T47D (cell line): ENCODE results near the gene SLC26A2.

Source experiments
- DNase-seq, 2 experiments: peaks; one replicate each; pipeline versions ENCODE4 v3.0.0 to v3.0.0-alpha.2; 2011 to 2012; ENCODE audit warnings: low read depth in 1 of 2, low spot score in 1 of 2
- JUND ChIP-seq: IDR thresholded peaks from 2 replicates; pipeline ENCODE4 v1.6.1; 2012; ENCODE audit warnings: low read depth
- in situ Hi-C: cut with HindIII; loops from 2 replicates; pipeline ENCODE4 v1.10.0; 2016; ENCODE audit warnings: low sequenced_read_pairs, low pct_unique_long_range_greater_than_20kb

Gene SLC26A2

DNA sequence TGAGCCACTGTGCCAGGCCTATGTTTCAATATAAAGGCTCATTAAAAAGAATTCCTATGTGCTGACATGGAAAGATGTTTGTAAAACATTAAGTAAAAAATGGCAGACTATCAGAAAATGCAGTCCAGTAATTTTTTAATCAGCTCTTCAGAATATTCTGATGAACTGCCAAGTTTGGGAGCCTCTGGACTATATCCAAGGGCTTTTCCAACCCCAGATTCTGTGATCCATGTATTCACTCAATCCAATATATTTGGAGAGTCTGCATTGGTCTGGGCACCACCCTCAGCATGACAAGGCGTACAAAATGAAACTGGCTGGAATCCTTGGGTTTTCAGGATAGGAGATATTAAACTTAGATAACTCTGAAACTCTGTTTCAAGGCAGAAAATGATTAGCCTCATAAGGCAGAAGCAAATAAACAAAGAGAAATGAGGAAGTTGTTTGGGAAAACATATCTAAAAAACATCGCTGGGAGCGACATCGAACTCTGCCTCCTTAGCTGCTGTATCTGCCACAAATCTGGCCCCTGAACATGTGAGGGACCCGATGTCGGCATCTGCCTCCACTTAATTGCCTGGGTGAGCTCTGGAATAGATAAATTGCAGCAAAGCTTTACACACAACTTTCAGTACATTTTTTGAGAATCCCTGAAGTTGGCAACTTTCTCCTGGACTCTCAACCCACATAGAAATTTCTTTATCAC lies 30.4 kb upstream of the SLC26A2 start:
- no peak for DNase-seq
- in situ Hi-C loops = no loop called here
- no peak for TF ChIP-seq JUND

DNA sequence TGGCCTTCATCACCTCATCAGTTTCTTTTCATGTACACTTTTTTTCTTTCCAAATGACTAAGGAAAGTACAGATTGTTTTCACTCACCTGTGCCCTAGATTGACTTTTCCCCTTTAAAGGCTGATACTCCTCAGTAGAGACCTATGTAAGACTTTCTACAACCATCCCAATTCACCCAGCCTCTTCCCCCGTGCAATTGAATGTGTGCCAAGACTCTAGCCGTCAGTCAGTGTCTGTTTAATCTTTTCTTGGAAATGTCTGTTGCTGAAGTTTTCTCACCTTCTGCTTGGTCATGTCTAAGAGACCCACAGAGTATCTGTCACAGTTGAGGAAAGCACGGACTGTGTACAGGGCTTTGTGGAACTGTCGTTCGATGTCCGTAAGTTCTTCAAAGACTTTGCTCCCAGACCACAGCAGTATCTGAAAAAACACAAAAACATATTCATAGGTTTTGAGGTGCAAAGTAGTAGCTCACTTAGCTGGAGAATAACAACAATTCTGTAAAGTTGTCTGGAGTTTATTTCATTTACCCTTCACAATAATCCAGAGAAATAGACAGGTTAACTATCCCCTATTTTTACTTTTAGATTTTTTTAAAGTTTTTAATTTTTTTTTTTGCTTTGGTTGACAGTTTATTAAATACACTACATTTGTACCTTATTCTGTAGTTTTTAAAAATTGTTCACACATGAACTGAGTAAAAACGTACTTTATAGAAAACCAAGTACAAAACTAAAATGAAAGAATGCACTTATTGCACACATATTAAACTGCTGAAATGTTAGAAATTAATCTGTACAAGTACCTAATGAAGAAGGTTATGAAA lies 29.6 kb upstream of the SLC26A2 start:
- TF ChIP-seq JUND = no peak
- in situ Hi-C loops = no loop called here
- no peak for DNase-seq

DNA sequence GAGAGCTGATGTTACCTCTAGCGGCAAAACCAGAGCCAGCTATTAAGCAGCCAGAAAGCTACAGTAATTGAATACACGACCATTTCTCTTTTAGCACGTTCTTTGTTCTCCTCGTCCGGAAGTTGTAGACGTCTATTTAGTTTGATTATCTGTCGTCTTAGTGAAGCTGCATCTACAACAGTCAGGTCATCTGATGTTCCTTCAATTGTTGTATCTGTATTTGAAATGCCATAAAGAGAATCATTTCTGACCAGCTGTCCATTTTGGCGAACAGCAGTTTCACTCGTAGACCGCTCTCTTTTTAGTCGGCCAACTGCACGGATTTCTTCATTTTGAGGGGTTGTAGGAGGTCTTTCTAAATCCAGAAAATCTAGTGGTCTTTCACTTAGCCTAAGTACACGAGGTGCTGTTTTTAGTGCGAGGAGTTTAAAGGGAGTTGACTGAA lies 28.5 kb upstream of the SLC26A2 start:
- in situ Hi-C loops = no loop called here

DNA sequence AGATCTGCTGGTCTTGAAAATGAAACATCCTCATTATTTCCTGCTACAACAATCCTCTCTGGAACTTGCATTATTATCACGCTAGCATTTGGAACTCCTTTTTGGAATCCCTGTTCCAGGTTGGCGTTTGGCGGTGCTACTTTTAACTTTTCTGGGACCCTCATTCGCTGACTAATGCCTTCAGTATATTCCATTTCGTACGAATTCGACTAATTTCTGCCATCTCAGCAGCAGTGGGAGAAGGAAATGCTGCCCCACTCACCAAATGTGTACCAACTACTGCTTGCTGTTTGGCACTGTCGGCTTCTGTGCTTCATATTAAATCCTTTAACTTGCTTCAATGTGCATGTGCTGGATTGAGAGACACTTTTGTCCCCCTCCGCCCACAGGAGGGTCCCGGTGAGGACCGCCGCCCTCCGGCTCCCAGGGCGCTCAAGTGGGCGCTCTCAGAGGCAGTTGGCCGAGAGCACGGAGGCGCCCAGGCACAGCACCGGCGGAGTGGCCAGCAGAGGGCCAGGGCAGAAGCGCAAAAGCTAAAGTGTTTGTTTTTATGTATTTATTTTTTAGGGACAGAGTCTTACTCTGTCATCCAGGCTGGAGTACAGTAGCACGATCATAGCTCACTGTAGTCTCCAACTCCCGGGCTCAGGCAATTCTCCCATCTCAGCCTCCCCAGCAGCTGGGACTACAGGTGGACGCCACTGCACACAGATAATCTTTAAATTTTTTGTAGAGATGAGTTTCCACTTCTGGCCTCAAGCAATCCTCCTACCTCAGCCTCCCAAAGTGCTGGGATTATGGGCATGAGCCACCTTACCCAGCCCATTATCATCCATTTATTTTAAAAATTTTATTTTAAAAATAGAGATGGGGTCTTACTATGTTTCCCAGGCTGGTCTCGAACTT lies 27.9 kb upstream of the SLC26A2 start:
- no peak for TF ChIP-seq JUND
- peak in 1 of 2 experiments; percentile 76 for DNase-seq
- in situ Hi-C loops = no loop called here

More for the DNA sequence above, 28.5 kb upstream of the SLC26A2 start:
- DNase-seq = peak in 1 of 2 experiments; percentile 33
- TF ChIP-seq JUND = no peak

DNA sequence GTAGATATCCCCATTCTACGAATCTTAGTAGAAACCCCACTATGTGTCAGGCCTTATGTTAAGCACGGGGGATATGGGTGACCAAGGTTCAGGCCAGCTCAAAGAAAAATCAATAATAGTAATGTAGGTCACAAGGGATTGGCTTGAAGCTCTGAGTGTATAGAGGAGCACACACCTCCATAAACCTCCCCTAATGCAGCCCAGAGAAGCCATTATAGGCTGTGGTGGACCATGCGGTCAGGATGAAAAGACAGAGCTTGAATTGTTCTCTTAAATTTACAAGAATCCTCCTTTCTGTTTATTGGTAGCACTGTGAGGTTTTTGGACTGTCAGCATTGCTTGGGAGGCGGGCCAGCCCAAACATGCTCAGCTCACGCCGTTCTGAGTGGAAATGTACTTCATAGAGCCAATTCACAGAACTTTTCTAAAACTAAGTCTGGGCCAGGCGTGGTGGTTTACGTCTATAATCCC lies 25.1 kb upstream of the SLC26A2 start:
- DNase-seq = no peak
- in situ Hi-C loops = no loop called here
- no peak for TF ChIP-seq JUND

DNA sequence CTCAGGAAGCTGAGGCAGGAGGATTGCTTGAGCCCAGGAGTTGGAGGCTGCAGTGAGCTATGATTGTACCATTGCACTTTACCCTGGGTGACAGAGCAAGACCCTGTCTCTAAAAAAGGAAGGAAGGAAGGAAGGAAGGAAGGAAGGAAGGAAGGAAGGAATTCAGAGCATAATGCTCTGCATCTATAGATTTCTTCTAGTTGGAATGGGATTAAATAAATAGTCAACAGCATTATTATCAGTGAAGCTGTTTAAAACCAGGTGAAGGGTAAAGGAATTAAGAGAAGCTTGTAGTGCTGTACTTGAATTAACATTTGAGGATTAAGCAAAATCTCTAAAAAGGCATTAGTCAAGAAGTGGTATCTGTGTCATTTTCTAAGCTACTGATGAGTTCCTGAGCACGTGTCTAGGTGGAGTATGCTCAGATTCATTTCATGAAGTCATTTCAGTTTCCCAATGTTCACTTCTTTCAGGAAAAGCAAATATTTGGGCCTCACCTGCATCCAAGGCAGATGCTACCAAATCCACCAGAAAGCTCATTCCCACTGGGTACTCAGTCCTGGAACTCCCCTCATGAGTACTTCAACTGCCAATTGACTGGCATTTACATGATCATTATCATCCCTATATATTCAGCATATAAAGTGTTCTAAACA lies 24.4 kb upstream of the SLC26A2 start:
- in situ Hi-C loops = no loop called here
- no peak for TF ChIP-seq JUND
- DNase-seq = no peak

DNA sequence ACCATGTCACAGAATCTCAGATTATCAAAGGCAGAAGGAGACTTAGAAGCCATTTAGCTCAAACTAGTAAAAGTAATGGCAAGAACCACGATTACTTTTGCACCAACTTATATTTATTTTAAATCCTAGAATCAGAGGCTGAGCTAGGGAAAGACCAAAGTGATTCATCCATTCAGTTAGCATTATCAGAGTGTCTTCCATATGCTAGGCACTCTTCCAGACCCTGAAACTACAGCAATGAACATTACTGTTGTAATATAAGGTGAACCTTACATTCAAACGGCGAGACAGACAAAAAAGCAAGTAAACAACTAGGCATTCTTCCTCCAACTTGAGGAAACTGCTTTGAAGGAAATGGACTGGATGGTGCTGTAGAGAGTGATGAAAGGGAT lies 23.9 kb upstream of the SLC26A2 start:
- in situ Hi-C loops = no loop called here
- no peak for DNase-seq
- TF ChIP-seq JUND = no peak

DNA sequence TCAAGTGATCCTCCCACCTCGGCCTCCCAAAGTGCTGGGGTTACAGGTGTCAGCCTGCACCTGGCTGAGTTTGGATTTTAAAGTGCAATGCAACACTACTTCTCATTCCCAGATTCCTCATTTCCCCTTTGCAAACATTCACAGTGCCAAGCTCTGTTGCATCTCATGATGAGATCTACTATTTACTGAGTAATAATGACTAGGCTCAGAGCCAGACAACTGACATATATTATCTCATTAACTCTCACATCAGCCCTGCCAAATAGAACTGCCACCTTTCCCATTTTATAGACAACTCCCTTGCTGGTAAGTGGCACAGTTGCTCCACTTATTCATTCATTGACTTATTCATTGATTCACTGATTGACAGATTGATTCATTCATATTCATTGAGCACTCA lies 22.9 kb upstream of the SLC26A2 start:
- peak; percentile 85 for TF ChIP-seq JUND
- in situ Hi-C loops = no loop called here
- peak in 1 of 2 experiments; percentile 79 for DNase-seq

DNA sequence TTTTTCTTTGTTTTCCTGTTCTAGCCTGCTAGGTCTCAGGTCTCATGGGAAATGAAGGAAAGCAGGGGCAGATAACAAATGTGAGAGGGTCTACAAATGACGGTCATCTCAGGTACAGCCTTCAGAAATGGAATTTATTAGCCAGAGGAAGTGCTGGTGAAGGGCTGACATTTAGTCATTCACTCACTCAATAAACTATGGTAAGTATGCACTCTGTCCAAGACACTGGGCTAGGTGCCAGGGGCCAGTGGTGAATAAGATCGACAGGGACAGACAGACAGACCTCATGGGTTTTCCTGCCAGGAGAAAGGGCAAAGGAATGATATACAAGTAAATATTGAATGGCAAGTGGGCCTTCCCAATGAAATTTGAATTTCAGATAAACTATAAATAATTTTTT lies 22.3 kb upstream of the SLC26A2 start:
- DNase-seq = peak in 1 of 2 experiments; percentile 80
- TF ChIP-seq JUND = no peak
- in situ Hi-C loops = no loop called here

DNA sequence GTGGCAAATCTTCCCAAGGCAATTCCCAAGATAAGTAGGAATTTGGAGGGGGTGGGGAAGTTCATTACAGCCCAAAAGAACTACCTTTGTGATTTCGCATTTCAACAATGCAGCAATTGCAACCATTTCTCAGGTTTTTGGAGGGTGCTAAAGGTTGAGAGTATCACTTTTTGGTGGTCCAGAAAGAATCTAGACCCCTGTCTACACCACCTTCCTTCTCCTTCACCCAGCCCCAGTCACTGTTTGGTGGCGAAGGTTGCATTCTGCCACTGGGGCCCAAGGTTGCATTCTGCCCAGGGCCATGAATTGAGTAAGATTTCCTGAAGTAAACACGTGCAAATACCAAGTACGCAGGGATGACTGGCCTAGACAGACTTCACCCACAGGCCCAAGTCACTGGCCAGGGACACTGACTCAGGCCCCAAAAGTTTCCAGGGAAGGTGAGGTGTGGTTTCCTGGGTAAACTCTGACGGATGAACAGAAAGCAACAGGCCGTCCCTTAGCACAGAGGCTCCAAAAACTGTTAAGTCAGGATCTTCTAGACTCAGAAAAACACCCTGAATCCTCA lies 21.7 kb upstream of the SLC26A2 start:
- TF ChIP-seq JUND = no peak
- DNase-seq = peak in 1 of 2 experiments; percentile 83
- in situ Hi-C loops = no loop called here

DNA sequence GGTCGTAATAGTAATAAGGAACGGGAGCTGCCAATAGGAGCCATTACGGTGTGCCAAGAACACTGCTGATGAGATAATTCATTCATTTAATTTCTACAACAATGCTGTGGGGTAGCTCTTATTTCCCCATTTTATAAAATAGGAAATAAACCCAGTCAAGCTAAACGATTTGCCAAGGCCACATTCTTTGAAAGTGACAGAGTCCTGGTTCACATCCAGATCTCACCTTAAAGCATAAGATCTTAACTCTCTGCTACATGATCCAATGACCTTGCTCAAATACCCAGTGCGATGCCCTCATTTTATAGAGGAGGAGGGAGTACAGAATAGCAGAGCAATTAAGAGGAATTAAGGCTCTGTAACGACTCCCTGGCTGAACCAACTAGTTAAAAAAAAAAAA lies 21.0 kb upstream of the SLC26A2 start:
- DNase-seq = no peak
- TF ChIP-seq JUND = no peak; the same call in 1 of the 2 replicates
- in situ Hi-C loops = no loop called here
